Karpas-422 (cell line): Measurements from ENCODE around the gene SIX1. TPM values are rescaled to one million over a fixed set of nuclear protein-coding genes. Genes with fewer than 3 reads are reported as not detected.

ENCODE experiments used
- DNase-seq: peaks from one replicate; pipeline ENCODE4 v3.0.0-alpha.2; 2015
- H2AFZ ChIP-seq: fragments of 200-600 bp; sonication (generic); 2 replicates; pipeline ENCODE4 v1.6.1; 2014; ENCODE audit warnings: antibody characterized with exemption, low read length, mixed read lengths
- H3K27ac ChIP-seq: fragments of 200-600 bp; sonication (generic); 2 replicates; pipeline ENCODE4 v1.5.1; 2014; ENCODE audit warnings: mild to moderate bottlenecking, low read length, moderate library complexity
- H3K27me3 ChIP-seq: fragments of 200-600 bp; sonication (generic); 2 replicates; pipeline ENCODE4 v1.6.1; 2014; ENCODE audit warnings: low read length, mixed read lengths
- H3K36me3 ChIP-seq: fragments of 200-600 bp; sonication (generic); 2 replicates; pipeline ENCODE4 v1.6.1; 2014; ENCODE audit warnings: low read length, mixed read lengths; ENCODE audit not compliant: insufficient read depth
- H3K4me1 ChIP-seq: fragments of 200-600 bp; sonication (generic); 2 replicates; pipeline ENCODE4 v1.6.1; 2014; ENCODE audit warnings: mild to moderate bottlenecking, low read length, mixed read lengths
- H3K4me2 ChIP-seq: fragments of 200-600 bp; sonication (generic); 2 replicates; pipeline ENCODE4 v1.6.1; 2014; ENCODE audit warnings: low read length, low read depth, mild to moderate bottlenecking; ENCODE audit not compliant: poor library complexity, severe bottlenecking
- H3K4me3 ChIP-seq: fragments of 200-600 bp; sonication (generic); 2 replicates; pipeline ENCODE4 v1.5.1; 2014; ENCODE audit warnings: mild to moderate bottlenecking, antibody characterized with exemption, low read length, mixed read lengths
- H3K79me2 ChIP-seq: fragments of 200-600 bp; sonication (generic); 2 replicates; pipeline ENCODE4 v1.6.1; 2014; ENCODE audit warnings: mild to moderate bottlenecking, low read length, mixed read lengths
- H3K9ac ChIP-seq: fragments of 200-600 bp; sonication (generic); 2 replicates; pipeline ENCODE4 v1.6.0; 2014; ENCODE audit warnings: low read length
- H3K9me2 ChIP-seq: fragments of 200-600 bp; sonication (generic), shearing (Covaris generic); replicated peaks from 2 replicates; pipeline ENCODE4 v1.6.0; 2014; ENCODE audit warnings: mild to moderate bottlenecking, low read length, moderate library complexity; ENCODE audit not compliant: insufficient read depth
- H3K9me3 ChIP-seq: fragments of 300-700, 200-600 bp; sonication (generic); 2 replicates; pipeline ENCODE4 v1.6.1; 2014; ENCODE audit warnings: low read length, mixed read lengths
- H4K20me1 ChIP-seq: fragments of 200-600 bp; sonication (generic); 2 replicates; pipeline ENCODE4 v1.6.1; 2014; ENCODE audit warnings: mild to moderate bottlenecking, antibody characterized with exemption, low read length, low read depth; ENCODE audit not compliant: insufficient read depth
- total RNA-seq: library from RNA; depleted of rRNA; stranded (reverse); fragments of >200 nt; shearing (Covaris generic); gene quantifications from 2 replicates; pipeline ENCODE4 v1.2.3, GENCODE V29; 2014; ENCODE audit warnings: low replicate concordance

The SIX1 gene
- total RNA-seq, 1 experiment from 2014 or later = 0.56 TPM

- H3K9me2 ChIP-seq = no peaks in the 10 kb centered on the region
- no peak overlapping the region for H3K4me3 ChIP-seq
- no peaks in the 10 kb centered on the region for H3K79me2 ChIP-seq
- H3K4me2 ChIP-seq = no peak overlapping the region
- no peak for DNase-seq
- peaks cover 30% of the 10 kb centered on the region for H3K4me1 ChIP-seq
- no peaks in the 10 kb centered on the region for H3K9me3 ChIP-seq
- H2AFZ ChIP-seq = 0 out of 2 replicates have a peak overlapping the region, but pooled peaks have one; percentile 10
- no peak overlapping the region for H3K9ac ChIP-seq
- no peaks in the 10 kb centered on the region for H4K20me1 ChIP-seq
- H3K36me3 ChIP-seq = no peaks in the 10 kb centered on the region
- no peaks in the 10 kb centered on the region for H3K27me3 ChIP-seq
- H3K27ac ChIP-seq = no peak overlapping the region
These were observed 17.4 kb downstream of the SIX1 start for GRCh38 chr14:60631842-60632241.

- Histone ChIP-seq H2AFZ (no peak overlapping the region), H3K9ac (no peak overlapping the region), H3K27me3 (no peaks in the 10 kb centered on the region), H3K79me2 (no peaks in the 10 kb centered on the region), H3K9me3 (no peaks in the 10 kb centered on the region), H3K4me2 (no peak overlapping the region), H3K4me3 (no peak overlapping the region), H3K36me3 (no peaks in the 10 kb centered on the region), H4K20me1 (no peaks in the 10 kb centered on the region), H3K9me2 (no peaks in the 10 kb centered on the region), H3K4me1 (peaks cover 32% of the 10 kb centered on the region), H3K27ac (no peak overlapping the region)
- DNase-seq = no peak
These were observed 19.1 kb downstream of the SIX1 start for GRCh38 chr14:60630129-60630528.

DNA sequence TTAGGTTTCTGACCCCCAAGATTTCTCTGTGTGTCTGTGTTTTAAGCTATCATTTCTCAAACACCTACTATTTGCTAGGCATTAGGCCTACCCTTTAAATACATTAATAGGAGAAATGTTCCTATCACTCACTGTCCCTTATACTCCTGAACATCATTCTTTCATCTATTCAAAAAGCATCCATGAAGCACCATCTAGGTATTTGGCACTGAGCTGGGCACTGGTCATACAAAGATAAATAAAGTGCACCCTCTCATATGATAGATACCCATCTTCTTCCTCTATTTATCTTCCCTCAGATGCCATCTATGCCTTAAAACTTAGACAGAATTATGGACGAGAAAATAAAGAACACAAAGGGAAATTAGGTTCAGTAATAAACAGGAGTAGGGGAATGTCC lies 20.4 kb downstream of the SIX1 start:
- Histone ChIP-seq H3K79me2 (no peaks in the 10 kb centered on the region), H3K4me3 (no peak overlapping the region), H3K27ac (no peak overlapping the region), H3K9ac (no peak overlapping the region), H4K20me1 (no peaks in the 10 kb centered on the region), H3K9me3 (no peaks in the 10 kb centered on the region), H3K36me3 (no peaks in the 10 kb centered on the region), H3K4me2 (no peak overlapping the region), H3K4me1 (peaks cover 25% of the 10 kb centered on the region), H3K27me3 (no peaks in the 10 kb centered on the region), H2AFZ (no peak overlapping the region), H3K9me2 (no peaks in the 10 kb centered on the region)
- DNase-seq = no peak

- Histone ChIP-seq H3K4me3 (no peak overlapping the region), H3K4me1 (peaks cover 15% of the 10 kb centered on the region), H3K9me2 (no peaks in the 10 kb centered on the region), H3K9me3 (no peaks in the 10 kb centered on the region), H3K79me2 (no peaks in the 10 kb centered on the region), H2AFZ (peak overlapping the region; percentile 28), H4K20me1 (no peaks in the 10 kb centered on the region), H3K27me3 (no peaks in the 10 kb centered on the region), H3K36me3 (no peaks in the 10 kb centered on the region), H3K9ac (no peak overlapping the region), H3K4me2 (no peak overlapping the region), H3K27ac (no peak overlapping the region)
- no peak for DNase-seq
These were observed 26.4 kb downstream of the SIX1 start for GRCh38 chr14:60622917-60623257.

GRCh38 chr14:60622210-60622916 lies 26.9 kb downstream of the SIX1 start:
- Histone ChIP-seq H2AFZ (peak overlapping the region; percentile 28), H3K27ac (no peak overlapping the region)

DNA sequence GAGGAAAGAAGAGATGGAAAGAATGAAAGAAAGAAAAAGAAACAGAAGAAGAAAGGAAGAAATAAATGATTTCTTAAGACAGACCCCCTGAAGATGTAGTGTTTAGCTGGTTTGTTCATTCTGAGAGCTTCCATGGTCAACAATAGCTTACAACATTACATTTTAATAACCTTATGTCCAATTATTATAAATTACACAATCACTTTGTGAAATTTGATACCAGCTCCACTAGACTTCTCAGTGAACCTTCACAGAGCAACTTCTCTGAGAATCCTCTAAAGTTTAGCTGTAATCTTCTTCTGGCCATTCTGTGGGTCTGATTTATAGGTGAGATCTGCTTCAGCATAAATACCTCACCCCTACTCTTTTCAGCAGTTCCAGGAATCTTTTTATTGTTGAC lies 27.9 kb downstream of the SIX1 start:
- Histone ChIP-seq H2AFZ (no peak overlapping the region), H3K79me2 (no peaks in the 10 kb centered on the region), H3K4me2 (no peak overlapping the region), H3K4me3 (no peak overlapping the region), H3K9me3 (no peaks in the 10 kb centered on the region), H3K4me1 (peaks cover 15% of the 10 kb centered on the region), H3K9ac (no peak overlapping the region), H3K27me3 (no peaks in the 10 kb centered on the region), H3K27ac (no peak overlapping the region), H4K20me1 (no peaks in the 10 kb centered on the region), H3K36me3 (no peaks in the 10 kb centered on the region), H3K9me2 (no peaks in the 10 kb centered on the region)
- no peak for DNase-seq

More at GRCh38 chr14:60622210-60622916, 26.9 kb downstream of the SIX1 start:
- no peaks in the 10 kb centered on the region for H3K79me2 ChIP-seq
- no peaks in the 10 kb centered on the region for H3K36me3 ChIP-seq
- H3K9me2 ChIP-seq = no peaks in the 10 kb centered on the region
- no peaks in the 10 kb centered on the region for H4K20me1 ChIP-seq
- peaks cover 15% of the 10 kb centered on the region for H3K4me1 ChIP-seq
- no peaks in the 10 kb centered on the region for H3K27me3 ChIP-seq
- H3K9ac ChIP-seq = no peak overlapping the region
- H3K4me2 ChIP-seq = no peak overlapping the region
- no peak overlapping the region for H3K4me3 ChIP-seq
- DNase-seq = no peak
- H3K9me3 ChIP-seq = no peaks in the 10 kb centered on the region

- H3K27ac ChIP-seq = no peak overlapping the region
- H3K79me2 ChIP-seq = no peaks in the 10 kb centered on the region
- no peaks in the 10 kb centered on the region for H3K36me3 ChIP-seq
- 0 out of 2 replicates have a peak overlapping the region, but pooled peaks have one; percentile 4 for H2AFZ ChIP-seq
- H3K4me3 ChIP-seq = no peak overlapping the region
- H3K9ac ChIP-seq = no peak overlapping the region
- no peak overlapping the region for H3K4me2 ChIP-seq
- no peaks in the 10 kb centered on the region for H3K27me3 ChIP-seq
- H3K4me1 ChIP-seq = peaks cover 11% of the 10 kb centered on the region
- H3K9me2 ChIP-seq = no peaks in the 10 kb centered on the region
- no peak for DNase-seq
- H4K20me1 ChIP-seq = no peaks in the 10 kb centered on the region
- no peaks in the 10 kb centered on the region for H3K9me3 ChIP-seq
These were observed 31.0 kb downstream of the SIX1 start for GRCh38 chr14:60618241-60618640.

GRCh38 chr14:60616461-60616959 lies 32.8 kb downstream of the SIX1 start:
- Histone ChIP-seq H3K4me2 (no peak overlapping the region), H3K9me2 (no peaks in the 10 kb centered on the region), H3K27ac (no peak overlapping the region), H4K20me1 (no peaks in the 10 kb centered on the region), H2AFZ (no peak overlapping the region), H3K4me3 (no peak overlapping the region), H3K9me3 (no peaks in the 10 kb centered on the region), H3K27me3 (no peaks in the 10 kb centered on the region), H3K79me2 (no peaks in the 10 kb centered on the region), H3K36me3 (no peaks in the 10 kb centered on the region), H3K4me1 (peaks cover 6% of the 10 kb centered on the region), H3K9ac (no peak overlapping the region)
- DNase-seq = no peak
